ENCODE results near the gene USP25. TPM values are rescaled to one million over a fixed set of nuclear protein-coding genes. Genes with fewer than 3 reads are reported as not detected.

The USP25 gene
- total RNA-seq, 6 donors from 2014 or later: 44.1 to 120 (median 61.5) TPM

GRCh38 chr21:15703932-15704331 lies 25.9 kb upstream of the USP25 start:
- TF ChIP-seq POLR2A (IDR thresholded peaks at IDR 0.05) (no peak), POLR2AphosphoS5 (IDR thresholded peaks at IDR 0.05) (no peak), EP300 (IDR thresholded peaks at IDR 0.05) (no peak), CTCF (IDR thresholded peaks at IDR 0.05) (no peak)
- Histone ChIP-seq H3K27ac (no peak overlapping the region), H3K4me3 (no peak overlapping the region), H3K4me1 (no peaks in the 10 kb centered on the region), H3K9me3 (peaks cover 0 to 12% (median 0%) of the 10 kb centered on the region in 4 donors), H3K36me3 (no peaks in the 10 kb centered on the region), H3K27me3 (no peaks in the 10 kb centered on the region)
- ATAC-seq (ENCODE audit: low FRiP score in 2 of 2) (no peak), DNase-seq (no peak)
- WGBS, 2 donors: 83 to 89% methylated on average over 2 of the region's 2 CpGs

- ATAC-seq (ENCODE audit: low FRiP score in 2 of 2) (peak; percentile 63 to 96), DNase-seq (no peak)
- no peak for TF ChIP-seq EP300 (IDR thresholded peaks at IDR 0.05)
- TF ChIP-seq POLR2AphosphoS5 (IDR thresholded peaks at IDR 0.05): no peak
- no peak for TF ChIP-seq CTCF (IDR thresholded peaks at IDR 0.05)
- TF ChIP-seq POLR2A (IDR thresholded peaks at IDR 0.05): no peak
- 39 to 53% methylated on average over 3 of the region's 3 CpGs for WGBS, 2 donors
- Histone ChIP-seq H3K36me3 (no peaks in the 10 kb centered on the region), H3K27me3 (no peaks in the 10 kb centered on the region), H3K4me1 (no peaks in the 10 kb centered on the region), H3K9me3 (peaks cover 0 to 12% (median 0%) of the 10 kb centered on the region in 4 donors), H3K4me3 (no peak overlapping the region), H3K27ac (no peak overlapping the region)
Observed at GRCh38 chr21:15706696-15707095, 23.1 kb upstream of the USP25 start.

- Histone ChIP-seq H3K4me3 (no peak overlapping the region), H3K9me3 (no peaks in the 10 kb centered on the region), H3K27me3 (no peaks in the 10 kb centered on the region), H3K27ac (no peak overlapping the region), H3K36me3 (no peaks in the 10 kb centered on the region), H3K4me1 (no peaks in the 10 kb centered on the region)
- ATAC-seq (ENCODE audit: low FRiP score in 2 of 2): no peak
- 53 to 100% methylated on average over 1 of the region's 1 CpG for WGBS, 2 donors
- DNase-seq: no peak
- no peak for TF ChIP-seq EP300 (IDR thresholded peaks at IDR 0.05)
- TF ChIP-seq POLR2A (IDR thresholded peaks at IDR 0.05): no peak
- no peak for TF ChIP-seq CTCF (IDR thresholded peaks at IDR 0.05)
- no peak for TF ChIP-seq POLR2AphosphoS5 (IDR thresholded peaks at IDR 0.05)
Observed at GRCh38 chr21:15713412-15713811, 16.4 kb upstream of the USP25 start.

GRCh38 chr21:15718711-15719110 lies 11.1 kb upstream of the USP25 start:
- H3K4me3 ChIP-seq: no peak overlapping the region
- no peaks in the 10 kb centered on the region for H3K27me3 ChIP-seq
- TF ChIP-seq EP300 (IDR thresholded peaks at IDR 0.05) (no peak), CTCF (IDR thresholded peaks at IDR 0.05) (no peak), POLR2A (IDR thresholded peaks at IDR 0.05) (no peak), POLR2AphosphoS5 (IDR thresholded peaks at IDR 0.05) (no peak)
- H3K9me3 ChIP-seq: no peaks in the 10 kb centered on the region
- no peaks in the 10 kb centered on the region for H3K4me1 ChIP-seq
- no peak overlapping the region for H3K27ac ChIP-seq
- no peaks in the 10 kb centered on the region for H3K36me3 ChIP-seq
- ATAC-seq (ENCODE audit: low FRiP score in 2 of 2): no peak
- DNase-seq: no peak

GRCh38 chr21:15719976-15720375 lies 9.8 kb upstream of the USP25 start:
- WGBS, 2 donors: 86 to 94% methylated on average over 4 of the region's 4 CpGs
- no peak for TF ChIP-seq POLR2A (IDR thresholded peaks at IDR 0.05)
- no peak for TF ChIP-seq EP300 (IDR thresholded peaks at IDR 0.05)
- no peak for TF ChIP-seq POLR2AphosphoS5 (IDR thresholded peaks at IDR 0.05)
- TF ChIP-seq CTCF (IDR thresholded peaks at IDR 0.05): no peak

More at GRCh38 chr21:15719976-15720375, 9.8 kb upstream of the USP25 start:
- Histone ChIP-seq H3K4me1 (no peaks in the 10 kb centered on the region), H3K36me3 (no peaks in the 10 kb centered on the region), H3K9me3 (no peaks in the 10 kb centered on the region), H3K4me3 (no peak overlapping the region), H3K27ac (no peak overlapping the region), H3K27me3 (no peaks in the 10 kb centered on the region)
- no peak for DNase-seq
- no peak for ATAC-seq (ENCODE audit: low FRiP score in 2 of 2)
